ENCODE results near the gene VEGFB. TPM values are rescaled to one million over a fixed set of nuclear protein-coding genes. Genes with fewer than 3 reads are reported as not detected.

Gene VEGFB
- total RNA-seq, 2 donors from 2014 or later: 58.9 to 78.4 TPM

DNA sequence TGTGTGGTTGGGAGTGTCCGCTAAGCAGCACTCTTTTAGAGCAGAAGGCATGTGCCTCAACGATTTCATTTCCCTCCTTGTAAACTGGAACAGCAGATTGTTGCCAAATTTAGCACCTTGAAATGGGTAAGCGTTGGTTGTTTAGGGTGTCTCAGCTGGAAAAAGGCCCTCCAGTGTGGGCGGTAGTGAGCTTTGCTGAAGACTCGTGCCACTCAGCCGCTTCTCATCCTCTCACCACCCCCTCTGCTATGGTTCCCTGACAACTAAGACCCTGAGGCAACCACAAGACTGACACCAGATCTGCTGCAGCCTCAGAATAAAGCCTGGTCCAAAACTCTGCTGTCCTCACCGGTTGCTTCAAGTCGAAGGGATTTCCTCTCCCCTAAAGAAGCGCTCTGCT lies 37.8 kb upstream of the VEGFB start:
- H3K36me3 ChIP-seq (ENCODE audit: control insufficient read depth, insufficient read depth, low read length): peaks cover 90% of the 10 kb centered on the region
- no peak overlapping the region for H3K4me3 Mint-ChIP-seq

DNA sequence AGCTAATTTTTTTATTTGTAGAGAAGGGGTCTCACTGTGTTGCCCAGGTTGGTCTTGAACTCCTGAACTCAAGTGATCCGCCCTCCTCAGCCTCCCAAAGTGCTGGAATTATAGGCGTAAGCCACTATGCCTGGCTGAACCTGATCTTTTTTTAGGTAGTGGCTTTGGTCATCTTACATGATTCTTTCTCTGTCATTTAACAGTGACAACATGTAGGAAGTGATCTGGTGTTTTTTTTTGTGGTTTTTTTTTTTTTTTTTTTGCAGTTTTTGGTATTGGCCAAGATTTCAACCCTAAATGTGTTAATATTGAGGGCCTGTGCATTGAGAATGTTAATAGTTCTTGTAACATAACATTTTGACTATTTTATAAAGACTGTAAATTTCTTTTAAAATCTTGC lies 35.9 kb upstream of the VEGFB start:
- Mint-ChIP-seq H3K9me3 (no peaks in the 10 kb centered on the region), H3K27me3 (ENCODE audit: insufficient read depth) (no peaks in the 10 kb centered on the region), H3K4me1 (no peaks in the 10 kb centered on the region), H3K4me3 (no peak overlapping the region), H3K27ac (no peak overlapping the region), H3K36me3 (ENCODE audit: low read depth) (peaks cover 81% of the 10 kb centered on the region)
- no peak for DNase-seq
- H3K9me3 ChIP-seq (ENCODE audit: control insufficient read depth, low read length): no peaks in the 10 kb centered on the region
- peaks cover 93% of the 10 kb centered on the region for H3K36me3 ChIP-seq (ENCODE audit: control insufficient read depth, insufficient read depth, low read length)
- no peak overlapping the region for H3K4me3 ChIP-seq (ENCODE audit: low read length)
- H3K4me1 ChIP-seq (ENCODE audit: control insufficient read depth, insufficient read depth, low read length): no peaks in the 10 kb centered on the region
- TF ChIP-seq, protein P1, sequence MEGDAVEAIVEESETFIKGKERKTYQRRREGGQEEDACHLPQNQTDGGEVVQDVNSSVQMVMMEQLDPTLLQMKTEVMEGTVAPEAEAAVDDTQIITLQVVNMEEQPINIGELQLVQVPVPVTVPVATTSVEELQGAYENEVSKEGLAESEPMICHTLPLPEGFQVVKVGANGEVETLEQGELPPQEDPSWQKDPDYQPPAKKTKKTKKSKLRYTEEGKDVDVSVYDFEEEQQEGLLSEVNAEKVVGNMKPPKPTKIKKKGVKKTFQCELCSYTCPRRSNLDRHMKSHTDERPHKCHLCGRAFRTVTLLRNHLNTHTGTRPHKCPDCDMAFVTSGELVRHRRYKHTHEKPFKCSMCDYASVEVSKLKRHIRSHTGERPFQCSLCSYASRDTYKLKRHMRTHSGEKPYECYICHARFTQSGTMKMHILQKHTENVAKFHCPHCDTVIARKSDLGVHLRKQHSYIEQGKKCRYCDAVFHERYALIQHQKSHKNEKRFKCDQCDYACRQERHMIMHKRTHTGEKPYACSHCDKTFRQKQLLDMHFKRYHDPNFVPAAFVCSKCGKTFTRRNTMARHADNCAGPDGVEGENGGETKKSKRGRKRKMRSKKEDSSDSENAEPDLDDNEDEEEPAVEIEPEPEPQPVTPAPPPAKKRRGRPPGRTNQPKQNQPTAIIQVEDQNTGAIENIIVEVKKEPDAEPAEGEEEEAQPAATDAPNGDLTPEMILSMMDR (conservative IDR thresholded peaks at IDR 0.05): no peak
- no peak overlapping the region for H3K27ac ChIP-seq (ENCODE audit: low read depth, low read length)
- 95 to 98% methylated on average over 2 of the region's 2 CpGs for WGBS, 2 experiments (ENCODE audit: insufficient coverage in 1 of 2, insufficient read length in 1 of 2)
- no peak overlapping the region for H3K9ac ChIP-seq (ENCODE audit: extremely low read depth, low read length, poor library complexity, severe bottlenecking)
- H3K27me3 ChIP-seq (ENCODE audit: control insufficient read depth, insufficient read depth, low read length, poor library complexity, severe bottlenecking): no peaks in the 10 kb centered on the region

More for the DNA sequence above, 37.8 kb upstream of the VEGFB start:
- Mint-ChIP-seq H3K27ac (no peak overlapping the region), H3K4me1 (no peaks in the 10 kb centered on the region), H3K36me3 (ENCODE audit: low read depth) (peaks cover 78% of the 10 kb centered on the region), H3K9me3 (no peaks in the 10 kb centered on the region), H3K27me3 (ENCODE audit: insufficient read depth) (no peaks in the 10 kb centered on the region)
- H3K27ac ChIP-seq (ENCODE audit: low read depth, low read length): no peak overlapping the region
- no peak for DNase-seq
- no peaks in the 10 kb centered on the region for H3K9me3 ChIP-seq (ENCODE audit: control insufficient read depth, low read length)
- 96 to 97% methylated on average over 9 of the region's 9 CpGs for WGBS, 2 experiments (ENCODE audit: insufficient coverage in 1 of 2, insufficient read length in 1 of 2)
- TF ChIP-seq, protein P1 (conservative IDR thresholded peaks at IDR 0.05): no peak
- H3K4me1 ChIP-seq (ENCODE audit: control insufficient read depth, insufficient read depth, low read length): no peaks in the 10 kb centered on the region
- no peak overlapping the region for H3K4me3 ChIP-seq (ENCODE audit: low read length)
- H3K27me3 ChIP-seq (ENCODE audit: control insufficient read depth, insufficient read depth, low read length, poor library complexity, severe bottlenecking): no peaks in the 10 kb centered on the region
- no peak overlapping the region for H3K9ac ChIP-seq (ENCODE audit: extremely low read depth, low read length, poor library complexity, severe bottlenecking)

DNA sequence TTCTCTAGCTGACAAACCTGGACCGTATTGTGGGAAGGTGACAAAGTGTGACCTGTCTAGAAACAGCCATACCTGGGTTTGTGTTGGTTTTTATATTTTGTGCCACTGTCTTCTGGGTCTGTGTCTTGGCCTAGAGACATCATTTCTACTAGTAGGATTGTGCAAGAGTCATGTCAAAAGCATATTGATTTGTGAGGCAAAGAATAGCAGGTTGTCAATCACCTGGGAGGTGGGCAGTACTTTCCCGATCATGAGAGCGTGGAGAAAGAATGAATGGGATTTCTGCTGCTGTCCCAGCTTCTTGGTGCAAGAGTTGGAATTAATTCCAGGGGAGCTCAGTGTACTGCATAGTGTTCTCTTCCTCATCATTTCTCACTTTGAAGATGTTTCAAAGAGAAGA lies 32.8 kb upstream of the VEGFB start:
- H3K27ac ChIP-seq (ENCODE audit: low read depth, low read length): no peak overlapping the region
- H3K36me3 ChIP-seq (ENCODE audit: control insufficient read depth, insufficient read depth, low read length): peaks cover 93% of the 10 kb centered on the region
- DNase-seq: no peak
- Mint-ChIP-seq H3K36me3 (ENCODE audit: low read depth) (peaks cover 75% of the 10 kb centered on the region), H3K27ac (no peak overlapping the region), H3K27me3 (ENCODE audit: insufficient read depth) (no peaks in the 10 kb centered on the region), H3K4me3 (no peak overlapping the region), H3K4me1 (no peaks in the 10 kb centered on the region), H3K9me3 (no peaks in the 10 kb centered on the region)
- 94 to 100% methylated on average over 3 of the region's 3 CpGs for whole genome bisulfite sequencing, 2 experiments (ENCODE audit: insufficient coverage in 1 of 2, insufficient read length in 1 of 2)
- H3K9me3 ChIP-seq (ENCODE audit: control insufficient read depth, low read length): no peaks in the 10 kb centered on the region
- H3K4me3 ChIP-seq (ENCODE audit: low read length): no peak overlapping the region
- H3K27me3 ChIP-seq (ENCODE audit: control insufficient read depth, insufficient read depth, low read length, poor library complexity, severe bottlenecking): no peaks in the 10 kb centered on the region
- H3K9ac ChIP-seq (ENCODE audit: extremely low read depth, low read length, poor library complexity, severe bottlenecking): no peak overlapping the region
- TF ChIP-seq, protein P1 (conservative IDR thresholded peaks at IDR 0.05): no peak
- peaks cover 3% of the 10 kb centered on the region for H3K4me1 ChIP-seq (ENCODE audit: control insufficient read depth, insufficient read depth, low read length)

All from endodermal cell (in vitro differentiated cells).